PC-9 (cell line): ENCODE results near the gene LHFPL2. TPM values are rescaled to one million over a fixed set of nuclear protein-coding genes. Genes with fewer than 3 reads are reported as not detected.

Experiments used
- BruUV-seq: library from RNA; stranded (reverse); fragments of 400-500 nt; replicated peaks from 2 replicates; lab custom pipeline; 2021; lab: Mats Ljungman, UMichigan
- CTCF ChIA-PET: fragments of 300-600 bp; sonication (Branson Sonifier 250); formaldehyde crosslinking; loops from one replicate; lab custom pipeline; 2022; ENCODE audit warnings: antibody characterized with exemption; lab: Charles Lee
- POLR2A ChIA-PET: fragments of 300-600 bp; sonication (Branson Sonifier 250); formaldehyde crosslinking; loops from one replicate; lab custom pipeline; 2022; ENCODE audit warnings: antibody characterized with exemption; ENCODE audit not compliant: unreplicated experiment; lab: Charles Lee
- DNase-seq, 2 experiments: peaks; one replicate each; pipeline versions ENCODE4 v3.0.0 to v3.0.0-alpha.2; 2015 to 2022; ENCODE audit warnings: mixed read lengths in 1 of 2
- H2AFZ ChIP-seq: fragments of 200-600 bp; sonication (generic); 2 replicates; pipeline ENCODE4 v1.8.1; 2017; ENCODE audit warnings: antibody characterized with exemption
- H3F3A ChIP-seq: fragments of 200-600 bp; sonication (generic); 2 replicates; pipeline ENCODE4 v1.8.1; 2017; ENCODE audit warnings: antibody characterized with exemption, mild to moderate bottlenecking, low read depth; ENCODE audit not compliant: insufficient read depth
- H3K27ac ChIP-seq: fragments of 200-600 bp; sonication (generic); 2 replicates; pipeline ENCODE4 v1.6.1; 2016; ENCODE audit warnings: mixed run types
- H3K27me3 ChIP-seq: fragments of 200-600 bp; sonication (generic); 2 replicates; pipeline ENCODE4 v1.6.1; 2016; ENCODE audit warnings: low read depth, mixed run types; ENCODE audit not compliant: insufficient read depth
- H3K36me3 ChIP-seq: fragments of 200-600 bp; sonication (generic); 2 replicates; pipeline ENCODE4 v1.6.1; 2016; ENCODE audit warnings: low read depth, mixed run types
- H3K4me1 ChIP-seq: fragments of 200-600 bp; sonication (generic); replicated peaks from 2 replicates; pipeline ENCODE4 v1.6.1; 2016; ENCODE audit warnings: mixed run types; ENCODE audit not compliant: insufficient read depth
- H3K4me2 ChIP-seq: fragments of 200-600 bp; sonication (generic); 2 replicates; pipeline ENCODE4 v1.6.1; 2017; ENCODE audit warnings: mixed run types
- H3K4me3 ChIP-seq: fragments of 200-600 bp; sonication (generic); 2 replicates; pipeline ENCODE4 v1.6.1; 2016; ENCODE audit warnings: mixed run types
- H3K79me2 ChIP-seq: fragments of 200-600 bp; sonication (generic); 2 replicates; pipeline ENCODE4 v1.6.1; 2017; ENCODE audit warnings: low read depth, mixed run types
- H3K9me2 ChIP-seq: fragments of 200-600 bp; sonication (generic); 2 replicates; pipeline ENCODE4 v1.8.1; 2017; ENCODE audit warnings: mild to moderate bottlenecking; ENCODE audit not compliant: insufficient read depth
- H3K9me3 ChIP-seq: fragments of 200-600 bp; sonication (generic); 2 replicates; pipeline ENCODE4 v1.8.1; 2016; ENCODE audit warnings: low read depth; ENCODE audit not compliant: insufficient read depth
- H4K20me1 ChIP-seq: fragments of 200-600 bp; sonication (generic); 2 replicates; pipeline ENCODE4 v1.8.1; 2017; ENCODE audit not compliant: insufficient read depth
- CTCF ChIP-seq: fragments of 200-600 bp; sonication (generic); conservative IDR thresholded peaks from 2 replicates; pipeline ENCODE4 v1.6.1; 2017; ENCODE audit warnings: mixed run types, antibody characterized with exemption, mild to moderate bottlenecking, moderate library complexity
- EZH2 ChIP-seq: fragments of 200-600 bp; sonication (generic); IDR thresholded peaks from 2 replicates; pipeline ENCODE4 v1.8.0; 2017; ENCODE audit warnings: antibody characterized with exemption, low read depth
- intact Hi-C: fragments of 100-400 bp; cut with micrococcal nuclease; formaldehyde crosslinking; loops from one replicate; pipeline ENCODE4 v1.10.0; 2022; ENCODE audit not compliant: unreplicated experiment
- total RNA-seq: library from RNA; stranded (reverse); gene quantifications from 2 replicates; pipeline ENCODE4 v1.2.3, GENCODE V29; 2021

Gene LHFPL2
- total RNA-seq, 1 experiment from 2014 or later = 10.1 TPM

- Histone ChIP-seq H3K9me2 (no peaks in the 10 kb centered on the region), H4K20me1 (no peaks in the 10 kb centered on the region), H3F3A (peaks cover 5% of the 10 kb centered on the region; the same call in 1 of the 2 replicates), H3K27ac (no peak overlapping the region), H3K36me3 (no peaks in the 10 kb centered on the region), H3K9me3 (no peaks in the 10 kb centered on the region), H3K27me3 (no peaks in the 10 kb centered on the region), H3K4me3 (no peak overlapping the region), H2AFZ (no peak overlapping the region), H3K4me1 (no peaks in the 10 kb centered on the region), H3K4me2 (no peak overlapping the region), H3K79me2 (no peaks in the 10 kb centered on the region)
- POLR2A ChIA-PET = no interaction called here
- no peak for DNase-seq
- TF ChIP-seq EZH2 (no peak), CTCF (no peak)
- CTCF ChIA-PET = no interaction called here
- intact Hi-C loops = no loop called here
- BruUV-seq = no TSS peak
These were observed 92.7 kb downstream of the LHFPL2 start for GRCh38 chr5:78555870-78556269.

- ChIA-PET CTCF (no interaction called here), POLR2A (no interaction called here)
- Histone ChIP-seq H3K36me3 (no peaks in the 10 kb centered on the region), H3K9me3 (no peaks in the 10 kb centered on the region), H2AFZ (no peak overlapping the region), H3K27ac (no peak overlapping the region), H3K9me2 (no peaks in the 10 kb centered on the region), H3K27me3 (no peaks in the 10 kb centered on the region), H3F3A (no peaks in the 10 kb centered on the region), H4K20me1 (no peaks in the 10 kb centered on the region), H3K4me1 (no peaks in the 10 kb centered on the region), H3K4me2 (no peak overlapping the region), H3K4me3 (no peak overlapping the region), H3K79me2 (no peaks in the 10 kb centered on the region)
- no peak for TF ChIP-seq CTCF
- no peak for TF ChIP-seq EZH2
- intact Hi-C loops = no loop called here
- no TSS peak for BruUV-seq
- DNase-seq = no peak
These were observed 93.9 kb downstream of the LHFPL2 start for GRCh38 chr5:78554670-78555069.

- Histone ChIP-seq H4K20me1 (no peaks in the 10 kb centered on the region), H3K4me2 (no peak overlapping the region), H3F3A (no peaks in the 10 kb centered on the region), H3K79me2 (no peaks in the 10 kb centered on the region), H2AFZ (no peak overlapping the region), H3K36me3 (no peaks in the 10 kb centered on the region), H3K9me3 (no peaks in the 10 kb centered on the region), H3K4me1 (no peaks in the 10 kb centered on the region), H3K4me3 (no peak overlapping the region), H3K27me3 (no peaks in the 10 kb centered on the region), H3K9me2 (no peaks in the 10 kb centered on the region), H3K27ac (no peak overlapping the region)
- intact Hi-C loops = no loop called here
- ChIA-PET CTCF (no interaction called here), POLR2A (no interaction called here)
- TF ChIP-seq EZH2 = no peak
- no peak for TF ChIP-seq CTCF
- no peak for DNase-seq
- BruUV-seq = no TSS peak
These were observed 94.8 kb downstream of the LHFPL2 start for GRCh38 chr5:78553580-78554353.
